Measurements from ENCODE around the gene CCT8L2.
"Not testable (repeated sequence)": the region's sequence is repeated elsewhere in the genome, so short reads cannot be mapped to it uniquely, and the experiment has no call there.

GRCh38 chr22:16595251-16595650 is 2.6 kb upstream of the CCT8L2 start:
- not testable (repeated sequence) for TF ChIP-seq CTCF (conservative IDR thresholded peaks at IDR 0.05; ENCODE audit: low read depth in 2 of 2); JUNB (IDR thresholded peaks at IDR 0.05; ENCODE audit: unreplicated experiment); REST (IDR thresholded peaks at IDR 0.05; ENCODE audit: unreplicated experiment); POLR2AphosphoS5 (IDR thresholded peaks at IDR 0.05; ENCODE audit: low read depth); EZH2phosphoT487 (IDR thresholded peaks at IDR 0.05; ENCODE audit: unreplicated experiment); EZH2 (IDR thresholded peaks at IDR 0.05; ENCODE audit: low read depth, unreplicated experiment); ETS1 (IDR thresholded peaks at IDR 0.05)
